Measurements from ENCODE around the gene TRANK1. TPM values are rescaled to one million over a fixed set of nuclear protein-coding genes. Genes with fewer than 3 reads are reported as not detected.
"Not testable (repeated sequence)": the region's sequence is repeated elsewhere in the genome, so short reads cannot be mapped to it uniquely, and the experiment has no call there.

TRANK1 gene
- total and polyA plus RNA-seq, 2 donors: 12.5 to 40.1 TPM

DNA sequence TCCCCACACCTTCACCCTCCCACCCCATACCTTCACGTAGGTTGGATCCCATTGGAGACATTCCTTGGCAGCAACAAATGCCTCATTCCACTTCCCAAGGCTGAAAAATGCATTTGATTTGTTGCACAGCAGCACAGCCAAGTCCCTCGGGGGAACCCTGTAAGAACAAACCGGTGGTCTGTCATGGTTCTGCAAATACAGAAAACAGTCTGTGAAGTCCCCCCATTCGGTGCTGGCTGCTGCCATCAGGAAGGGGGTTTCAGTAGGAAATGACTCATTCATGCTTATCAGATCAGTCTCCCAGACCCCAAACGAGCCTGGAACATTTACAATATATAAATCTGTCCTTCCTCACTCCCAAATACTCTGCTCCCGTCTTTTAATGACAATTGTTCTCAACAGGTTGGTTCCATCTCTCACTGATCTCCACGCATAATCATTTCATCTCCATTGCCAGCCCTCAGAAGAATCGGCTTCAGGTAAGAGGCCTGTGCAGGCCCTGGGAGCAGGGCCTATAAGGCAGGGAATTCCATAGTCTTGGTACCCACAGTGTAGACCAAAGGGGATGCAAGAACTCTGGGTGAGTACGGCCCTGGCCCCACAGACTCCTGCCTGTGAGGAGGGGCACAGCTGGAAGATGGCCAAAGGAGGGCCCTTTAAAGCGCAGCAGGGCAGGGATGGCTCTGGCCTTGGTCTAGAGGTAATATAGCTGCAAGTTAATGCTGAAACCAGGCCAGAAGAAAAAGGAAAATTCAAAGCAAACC is 41.6 kb downstream of the TRANK1 start:
- H3K4me1 ChIP-seq (ENCODE audit: insufficient read depth): no peaks in the 10 kb centered on the region
- H3K36me3 ChIP-seq (ENCODE audit: insufficient read depth): peaks cover 1% of the 10 kb centered on the region
- no peak overlapping the region for H3K4me3 ChIP-seq (ENCODE audit: low read depth, low read length)
- 51% methylated on average over 10 of the region's 10 CpGs for WGBS
- no peak for DNase-seq (ENCODE audit: extremely low spot score)
- no peak overlapping the region for H3K27ac ChIP-seq (ENCODE audit: low read depth)

DNA sequence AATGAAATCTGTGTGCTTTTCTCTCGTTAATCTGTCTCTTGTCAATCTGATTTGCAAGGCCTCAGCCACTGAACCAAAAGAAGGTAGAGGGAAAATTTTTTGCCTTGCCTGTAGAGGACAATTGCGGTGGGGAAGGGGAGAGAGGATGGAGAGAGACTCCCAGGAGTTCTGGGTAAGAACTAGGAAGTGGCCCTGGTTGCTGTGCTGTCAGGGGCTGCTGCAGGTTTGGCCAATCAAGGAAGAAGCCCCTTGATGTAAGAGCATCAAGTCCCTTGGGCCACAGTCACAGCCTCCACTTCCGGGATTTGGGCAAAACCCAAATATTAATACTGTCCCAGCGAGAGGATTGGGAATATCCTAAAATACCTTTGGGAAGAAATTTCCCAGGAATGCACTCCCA is 43.3 kb downstream of the TRANK1 start:
- Histone ChIP-seq H3K4me3 (ENCODE audit: low read depth, low read length) (no peak overlapping the region), H3K36me3 (ENCODE audit: insufficient read depth) (peaks cover 1% of the 10 kb centered on the region), H3K4me1 (ENCODE audit: insufficient read depth) (no peaks in the 10 kb centered on the region), H3K27ac (ENCODE audit: low read depth) (no peak overlapping the region)
- no peak for DNase-seq (ENCODE audit: extremely low spot score)
- WGBS: 95% methylated on average over 4 of the region's 4 CpGs

DNA sequence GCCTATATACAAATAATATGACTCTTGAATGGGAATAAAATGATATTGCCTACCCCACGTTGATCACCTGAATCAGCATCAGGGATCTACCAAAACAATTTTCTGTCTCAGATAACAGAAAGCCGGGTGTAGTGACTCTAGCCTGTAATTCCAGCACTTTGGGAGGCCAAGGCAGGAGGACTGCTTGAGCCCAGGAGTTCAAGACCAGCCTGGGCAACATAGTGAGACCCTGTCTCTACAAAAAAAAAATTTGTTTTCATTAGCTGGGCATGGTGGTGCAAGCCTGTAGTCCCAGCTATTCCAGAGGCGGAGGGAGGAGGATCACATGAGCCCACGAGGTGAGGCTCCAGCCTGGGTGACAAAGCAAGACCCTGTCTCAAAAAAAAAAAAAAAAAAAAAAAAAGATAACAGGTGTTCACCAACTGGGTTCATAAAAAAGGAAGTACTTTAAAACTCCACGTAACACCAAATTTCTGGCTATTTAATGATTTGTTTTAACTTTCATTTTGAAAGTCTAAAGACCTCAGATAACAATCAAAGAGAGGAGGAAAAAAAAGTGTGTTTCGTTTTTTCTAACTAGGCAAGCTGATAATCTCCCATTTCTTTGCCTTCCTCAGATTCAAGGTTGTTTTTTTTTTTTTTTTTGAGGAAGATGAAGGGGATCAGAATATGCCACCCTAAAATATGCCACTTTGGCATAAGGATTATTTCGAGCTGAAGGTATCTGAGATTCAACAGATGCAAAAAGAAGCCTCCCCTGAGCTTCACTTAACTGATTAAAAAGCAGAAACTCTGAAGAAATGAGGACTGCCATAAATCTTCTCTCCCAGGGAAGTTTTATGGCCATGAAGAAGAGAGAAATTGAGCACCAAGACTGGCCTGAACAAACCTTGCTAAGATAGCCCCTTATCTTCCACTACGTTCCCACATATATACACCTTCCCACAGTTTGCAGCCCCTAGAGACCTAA is 44.1 kb downstream of the TRANK1 start:
- Histone ChIP-seq H3K4me3 (ENCODE audit: low read depth, low read length) (no peak overlapping the region), H3K4me1 (ENCODE audit: insufficient read depth) (no peaks in the 10 kb centered on the region), H3K36me3 (ENCODE audit: insufficient read depth) (peaks cover 1% of the 10 kb centered on the region), H3K27ac (ENCODE audit: low read depth) (no peak overlapping the region)
- DNase-seq (ENCODE audit: extremely low spot score): no peak
- WGBS: 86% methylated on average over 8 of the region's 8 CpGs

DNA sequence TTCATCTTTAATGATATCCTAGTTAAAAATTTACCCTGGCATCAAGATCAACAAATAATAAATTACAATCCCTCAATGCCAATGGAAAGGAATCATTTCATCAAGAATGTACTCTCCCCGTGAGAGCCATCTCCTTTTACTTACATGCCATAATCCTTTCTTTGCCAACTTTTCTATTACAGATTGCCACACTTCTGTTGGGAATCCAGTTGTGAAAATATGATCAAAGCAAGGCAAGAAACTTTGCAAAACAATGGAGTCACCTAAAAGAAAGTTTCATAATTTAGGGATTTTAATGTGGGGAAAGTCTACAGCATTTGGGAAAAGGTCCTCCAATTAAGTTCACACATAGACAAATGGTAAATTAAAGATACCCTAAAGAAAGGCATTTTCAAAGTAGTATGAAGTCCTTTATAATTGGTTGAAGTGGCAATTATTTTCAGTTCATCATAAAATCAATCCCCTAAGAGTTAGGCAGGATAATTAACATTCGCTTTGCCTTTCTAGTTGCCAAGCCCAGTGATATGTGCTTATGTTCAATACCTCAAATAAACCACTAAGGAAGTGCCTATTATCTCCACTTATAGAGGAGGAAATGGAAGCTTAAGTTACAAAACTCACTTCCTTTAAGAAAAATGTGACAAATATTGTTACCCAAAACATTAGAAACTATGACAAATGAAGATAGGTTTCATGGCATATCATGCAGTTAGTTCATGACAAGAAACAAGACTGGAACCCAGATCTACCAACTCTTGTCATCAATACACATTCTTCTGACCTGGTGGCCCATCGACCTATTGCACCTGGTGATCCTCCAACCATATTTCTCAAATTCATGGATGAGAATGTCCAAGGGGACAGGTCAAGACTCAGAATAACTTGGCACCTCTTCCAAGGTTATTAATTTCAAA is 49.1 kb downstream of the TRANK1 start:
- Histone ChIP-seq H3K36me3 (ENCODE audit: insufficient read depth) (peaks cover 1% of the 10 kb centered on the region), H3K4me1 (ENCODE audit: insufficient read depth) (no peaks in the 10 kb centered on the region), H3K4me3 (ENCODE audit: low read depth, low read length) (no peak overlapping the region), H3K27ac (ENCODE audit: low read depth) (no peak overlapping the region)
- 87% methylated on average over 3 of the region's 3 CpGs for WGBS
- DNase-seq (ENCODE audit: extremely low spot score): no peak

DNA sequence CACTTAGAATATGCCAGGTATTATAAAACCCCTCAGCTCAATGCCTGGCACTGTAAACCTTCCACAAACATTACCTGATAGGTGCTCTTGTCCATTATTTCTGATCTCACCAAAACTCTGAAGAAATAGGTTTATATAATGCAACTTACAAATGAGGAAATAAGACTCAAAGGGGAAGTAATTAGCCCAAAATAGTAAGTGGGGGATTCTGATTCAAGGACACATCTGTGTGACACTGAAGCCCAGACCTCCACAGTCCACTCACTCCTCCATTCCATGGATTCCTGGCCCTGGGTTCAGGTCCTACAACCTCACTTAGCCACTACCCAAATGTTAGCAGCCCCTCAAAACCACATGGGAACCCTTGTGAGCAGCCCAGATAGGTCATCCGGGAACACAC is 49.9 kb downstream of the TRANK1 start:
- Histone ChIP-seq H3K27ac (ENCODE audit: low read depth) (no peak overlapping the region), H3K4me1 (ENCODE audit: insufficient read depth) (no peaks in the 10 kb centered on the region), H3K4me3 (ENCODE audit: low read depth, low read length) (no peak overlapping the region), H3K36me3 (ENCODE audit: insufficient read depth) (peaks cover 1% of the 10 kb centered on the region)
- WGBS: 88% methylated on average over 1 of the region's 1 CpG
- no peak for DNase-seq (ENCODE audit: extremely low spot score)

DNA sequence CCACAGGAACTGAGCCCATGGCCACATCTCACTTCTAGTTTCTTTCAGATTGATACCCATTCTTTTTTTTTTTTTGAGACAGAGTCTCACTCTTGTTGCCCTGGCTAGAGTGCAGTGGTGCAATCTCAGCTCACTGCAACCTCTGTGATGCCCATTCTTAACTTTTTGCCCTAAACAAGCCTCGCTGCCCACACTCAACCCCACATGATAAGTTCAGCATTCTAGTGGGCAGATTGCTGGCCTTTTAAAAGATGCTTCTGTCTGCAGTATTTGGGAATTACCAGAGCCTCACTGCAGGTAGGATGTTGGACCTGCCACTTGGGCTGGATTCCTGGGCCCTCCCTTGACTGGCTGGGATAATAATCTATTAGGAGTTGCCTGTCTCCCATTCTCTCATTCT is 51.0 kb downstream of the TRANK1 start:
- 98% methylated on average over 1 of the region's 1 CpG for WGBS
- no peak overlapping the region for H3K4me3 ChIP-seq (ENCODE audit: low read depth, low read length)
- H3K27ac ChIP-seq (ENCODE audit: low read depth): no peak overlapping the region
- H3K36me3 ChIP-seq (ENCODE audit: insufficient read depth): peaks cover 1% of the 10 kb centered on the region
- DNase-seq (ENCODE audit: extremely low spot score): no peak
- H3K4me1 ChIP-seq (ENCODE audit: insufficient read depth): no peaks in the 10 kb centered on the region

DNA sequence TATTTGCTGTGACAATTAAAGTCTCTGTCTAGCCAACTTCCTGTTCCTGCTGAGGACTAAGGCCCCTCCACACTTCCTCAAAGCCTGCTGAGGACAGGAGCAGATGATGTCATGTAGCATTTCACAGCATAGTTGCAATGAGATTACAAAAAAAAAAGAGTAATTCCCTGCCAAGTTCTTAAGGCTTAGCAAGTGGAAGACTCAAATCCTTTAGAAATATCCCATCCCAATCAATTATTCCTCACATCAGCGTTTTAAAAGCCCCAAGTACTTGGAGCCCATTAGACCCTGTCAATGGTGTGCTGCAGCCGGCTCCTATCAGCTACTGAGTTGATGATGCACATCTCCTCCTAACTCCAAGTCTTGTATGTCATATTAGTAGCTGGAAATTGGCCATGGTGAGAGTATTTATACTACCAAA is 51.7 kb downstream of the TRANK1 start:
- H3K4me1 ChIP-seq (ENCODE audit: insufficient read depth): no peaks in the 10 kb centered on the region
- H3K27ac ChIP-seq (ENCODE audit: low read depth): no peak overlapping the region
- no peak for DNase-seq (ENCODE audit: extremely low spot score)
- H3K4me3 ChIP-seq (ENCODE audit: low read depth, low read length): no peak overlapping the region
- H3K36me3 ChIP-seq (ENCODE audit: insufficient read depth): no peaks in the 10 kb centered on the region
- WGBS: 64% methylated on average over 2 of the region's 2 CpGs

DNA sequence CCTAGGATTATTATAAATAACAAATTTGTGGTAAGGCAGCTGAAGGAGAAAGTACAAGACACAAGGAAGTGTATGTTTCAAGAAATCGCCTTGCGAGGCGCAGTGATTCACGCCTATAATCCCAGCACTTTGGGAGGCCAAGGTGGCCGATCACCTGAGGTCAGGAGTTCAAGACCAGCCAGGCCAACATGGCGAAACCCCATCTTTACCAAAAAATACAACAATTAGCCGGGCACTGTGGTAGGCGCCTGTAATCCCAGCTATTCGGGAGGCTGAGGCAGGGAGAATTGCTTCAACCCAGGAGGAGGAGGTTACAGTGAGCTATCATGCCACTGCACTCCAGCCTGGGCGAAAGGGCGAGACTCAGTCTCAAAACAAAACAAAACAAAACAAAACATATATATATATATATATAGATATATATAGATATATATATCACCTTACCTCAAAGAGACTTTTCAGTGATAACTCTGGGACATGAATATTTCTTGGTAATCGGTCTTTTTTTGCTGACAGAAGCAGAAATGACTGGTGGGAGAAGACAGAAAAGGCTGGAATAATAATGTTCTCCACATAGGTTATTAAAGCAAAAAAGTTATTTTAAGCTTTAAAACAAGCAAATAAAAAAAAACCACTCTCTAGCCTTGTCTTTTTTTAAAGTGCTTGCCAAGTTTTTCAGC is 52.3 kb downstream of the TRANK1 start:
- DNase-seq (ENCODE audit: extremely low spot score): no peak
- Histone ChIP-seq H3K4me1 (ENCODE audit: insufficient read depth) (no peaks in the 10 kb centered on the region), H3K36me3 (ENCODE audit: insufficient read depth) (no peaks in the 10 kb centered on the region), H3K27ac (ENCODE audit: low read depth) (no peak overlapping the region), H3K4me3 (ENCODE audit: low read depth, low read length) (no peak overlapping the region)
- WGBS: 94% methylated on average over 12 of the region's 12 CpGs

DNA sequence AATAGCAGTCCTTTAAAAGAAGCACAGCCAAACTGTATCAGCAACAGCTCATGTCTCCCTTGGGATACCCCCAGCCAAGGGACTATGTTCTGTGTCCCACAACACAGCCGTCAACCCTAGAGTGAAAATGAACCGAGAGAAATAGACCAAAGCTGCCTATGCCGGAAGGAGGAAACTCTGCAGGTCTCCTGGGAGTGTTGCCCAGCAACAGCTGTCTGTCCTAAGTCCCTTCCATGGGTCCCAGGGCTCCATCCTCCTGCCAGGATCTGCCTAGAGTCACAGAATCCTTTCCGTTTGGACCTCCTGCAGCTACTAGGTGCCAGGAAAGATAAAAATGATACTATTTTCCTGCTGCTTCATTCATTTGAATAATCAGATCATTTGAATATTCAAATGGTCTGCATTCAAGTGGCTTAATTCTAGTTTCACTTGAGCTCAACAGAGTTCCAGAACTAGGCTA is 53.1 kb downstream of the TRANK1 start:
- WGBS: 67% methylated on average over 4 of the region's 4 CpGs
- Histone ChIP-seq H3K27ac (ENCODE audit: low read depth) (no peak overlapping the region), H3K36me3 (ENCODE audit: insufficient read depth) (no peaks in the 10 kb centered on the region)

DNA sequence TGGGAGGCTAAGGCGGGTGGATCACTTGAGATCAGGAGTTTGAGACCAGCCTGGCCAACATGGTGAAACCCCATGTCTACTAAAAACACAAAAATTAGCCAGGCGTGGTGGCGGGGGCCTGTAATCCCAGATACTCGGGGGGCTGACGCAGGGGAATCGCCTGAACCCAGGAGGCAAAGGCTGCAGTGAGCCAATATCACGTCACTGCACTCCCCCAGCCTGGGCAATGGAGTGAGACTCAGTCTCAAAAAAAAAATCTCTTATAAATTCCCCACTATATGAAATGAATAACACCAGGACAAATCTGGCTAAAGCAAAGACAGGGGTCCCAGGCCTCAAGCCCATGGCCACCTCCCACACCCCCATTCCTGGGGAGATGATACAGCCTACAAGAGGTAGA is 53.8 kb downstream of the TRANK1 start:
- not testable (repeated sequence) for H3K4me1 ChIP-seq (ENCODE audit: insufficient read depth); H3K4me3 ChIP-seq (ENCODE audit: low read depth, low read length); DNase-seq (ENCODE audit: extremely low spot score); H3K27ac ChIP-seq (ENCODE audit: low read depth); H3K36me3 ChIP-seq (ENCODE audit: insufficient read depth)
- 95% methylated on average over 7 of the region's 7 CpGs for WGBS

More for the DNA sequence above, 53.1 kb downstream of the TRANK1 start:
- H3K4me3 ChIP-seq (ENCODE audit: low read depth, low read length): no peak overlapping the region
- no peaks in the 10 kb centered on the region for H3K4me1 ChIP-seq (ENCODE audit: insufficient read depth)
- DNase-seq (ENCODE audit: extremely low spot score): no peak

DNA sequence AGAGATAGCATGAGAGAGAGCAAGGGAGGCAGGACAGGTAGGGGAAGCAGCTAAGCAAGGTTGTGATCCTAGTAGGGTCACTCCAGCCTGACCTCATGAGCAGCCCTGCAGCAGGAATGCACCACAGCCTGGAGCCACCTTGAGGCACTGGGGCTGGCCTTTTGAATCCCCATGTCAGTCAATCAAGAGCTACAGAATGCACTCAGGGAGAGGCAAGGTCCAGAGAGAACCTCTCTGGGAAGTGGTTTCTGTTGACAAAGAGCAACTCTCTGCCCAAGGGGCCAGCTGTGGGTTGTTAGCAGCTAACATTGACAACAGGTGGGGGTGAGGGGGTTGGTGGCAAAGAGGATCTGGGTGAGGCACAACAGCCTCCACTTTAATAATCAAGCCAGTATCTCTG is 54.6 kb downstream of the TRANK1 start:
- H3K36me3 ChIP-seq (ENCODE audit: insufficient read depth): peaks cover 1% of the 10 kb centered on the region
- H3K4me1 ChIP-seq (ENCODE audit: insufficient read depth): no peaks in the 10 kb centered on the region
- no peak overlapping the region for H3K27ac ChIP-seq (ENCODE audit: low read depth)
- DNase-seq (ENCODE audit: extremely low spot score): no peak
- H3K4me3 ChIP-seq (ENCODE audit: low read depth, low read length): no peak overlapping the region

DNA sequence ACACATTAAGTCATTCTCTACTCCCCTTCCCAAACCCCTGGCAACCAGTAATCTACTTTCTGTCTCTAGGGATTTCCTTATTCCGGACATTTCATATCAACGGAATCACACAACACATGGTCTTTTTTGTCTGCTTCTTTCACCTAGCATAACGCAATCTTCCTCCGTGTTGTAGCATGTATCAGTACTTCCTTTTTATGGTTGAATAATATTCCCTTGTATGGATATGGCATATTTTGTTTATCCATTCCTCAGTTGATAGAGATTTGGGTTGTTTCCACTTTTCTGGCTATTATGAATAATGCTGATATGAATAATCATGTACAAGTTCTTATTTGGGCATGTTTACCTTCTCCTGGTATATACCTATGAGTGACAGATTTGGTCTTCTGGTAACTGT is 63.1 kb downstream of the TRANK1 start:
- Histone ChIP-seq H3K27ac (ENCODE audit: low read depth) (no peak overlapping the region), H3K4me1 (ENCODE audit: insufficient read depth) (no peaks in the 10 kb centered on the region), H3K4me3 (ENCODE audit: low read depth, low read length) (no peak overlapping the region), H3K36me3 (ENCODE audit: insufficient read depth) (peaks cover 1% of the 10 kb centered on the region)
- no peak for DNase-seq (ENCODE audit: extremely low spot score)
- 95% methylated on average over 4 of the region's 4 CpGs for WGBS

DNA sequence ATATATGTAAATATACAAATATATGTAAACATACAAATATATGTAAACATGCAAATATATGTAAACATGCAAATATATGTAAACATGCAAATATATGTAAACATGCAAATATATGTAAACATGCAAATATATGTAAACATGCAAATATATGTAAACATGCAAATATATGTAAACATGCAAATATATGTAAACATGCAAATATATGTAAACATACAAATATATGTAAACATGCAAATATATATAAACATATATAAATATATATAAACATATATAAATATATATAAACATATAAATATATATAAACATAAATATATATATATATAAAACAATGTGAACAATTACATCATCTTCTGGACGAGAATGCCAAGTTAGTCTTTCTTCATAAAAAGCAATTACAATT is 65.0 kb downstream of the TRANK1 start:
- H3K4me1 ChIP-seq (ENCODE audit: insufficient read depth); H3K27ac ChIP-seq (ENCODE audit: low read depth); H3K36me3 ChIP-seq (ENCODE audit: insufficient read depth); DNase-seq (ENCODE audit: extremely low spot score); H3K4me3 ChIP-seq (ENCODE audit: low read depth, low read length): not testable (repeated sequence)
- 91% methylated on average over 1 of the region's 1 CpG for WGBS

All from urinary bladder (tissue), 4 donors.